CD4-positive, alpha-beta T cell treated with Interleukin-15 for 4 hours (primary cell): ENCODE data around the gene RDH16.
"Not testable (repeated sequence)": the region's sequence is repeated elsewhere in the genome, so short reads cannot be mapped to it uniquely, and the experiment has no call there.

ENCODE experiments used
- DNase-seq: peaks from one replicate; pipeline ENCODE4 v3.0.0-alpha.2; 2020; ENCODE audit warnings: low spot score

Gene RDH16

GRCh38 chr12:56988207-56988739, 30.9 kb upstream of the RDH16 start:
- DNase-seq = no peak

GRCh38 chr12:56987551-56988053, 30.2 kb upstream of the RDH16 start:
- peak; percentile 69 for DNase-seq

GRCh38 chr12:56987011-56987410, 29.6 kb upstream of the RDH16 start:
- no peak for DNase-seq

GRCh38 chr12:56985714-56986113, 28.3 kb upstream of the RDH16 start:
- not testable (repeated sequence) for DNase-seq

- no peak for DNase-seq
Observed at GRCh38 chr12:56983386-56983785, 26.0 kb upstream of the RDH16 start.

GRCh38 chr12:56982578-56983236, 25.3 kb upstream of the RDH16 start:
- DNase-seq = not testable (repeated sequence)

- DNase-seq = no peak
Observed at GRCh38 chr12:56980941-56981530, 23.6 kb upstream of the RDH16 start.

GRCh38 chr12:56980268-56980667, 22.9 kb upstream of the RDH16 start:
- no peak for DNase-seq

GRCh38 chr12:56979628-56980027, 22.2 kb upstream of the RDH16 start:
- DNase-seq = no peak

- no peak for DNase-seq
Observed at GRCh38 chr12:56978397-56979138, 21.2 kb upstream of the RDH16 start.

- DNase-seq = not testable (repeated sequence)
Observed at GRCh38 chr12:56977361-56977760, 20.0 kb upstream of the RDH16 start.

GRCh38 chr12:56974224-56974623, 16.8 kb upstream of the RDH16 start:
- not testable (repeated sequence) for DNase-seq

- not testable (repeated sequence) for DNase-seq
Observed at GRCh38 chr12:56968910-56969309, 11.5 kb upstream of the RDH16 start.

- not testable (repeated sequence) for DNase-seq
Observed at GRCh38 chr12:56965997-56966642, 8.7 kb upstream of the RDH16 start.

GRCh38 chr12:56965124-56965523, 7.7 kb upstream of the RDH16 start:
- not testable (repeated sequence) for DNase-seq

- DNase-seq = not testable (repeated sequence)
Observed at GRCh38 chr12:56963557-56963956, 6.1 kb upstream of the RDH16 start.

GRCh38 chr12:56962247-56962646, 4.8 kb upstream of the RDH16 start:
- DNase-seq = not testable (repeated sequence)

GRCh38 chr12:56958422-56958821, 1.0 kb upstream of the RDH16 start:
- no peak for DNase-seq

GRCh38 chr12:56955631-56956256, 1.7 kb downstream of the RDH16 start:
- no peak for DNase-seq

GRCh38 chr12:56954958-56955355, 2.5 kb downstream of the RDH16 start:
- DNase-seq = no peak

- no peak for DNase-seq
Observed at GRCh38 chr12:56954057-56954957, 3.1 kb downstream of the RDH16 start.
